ENCODE measurements around the gene CNTFR.

DNA sequence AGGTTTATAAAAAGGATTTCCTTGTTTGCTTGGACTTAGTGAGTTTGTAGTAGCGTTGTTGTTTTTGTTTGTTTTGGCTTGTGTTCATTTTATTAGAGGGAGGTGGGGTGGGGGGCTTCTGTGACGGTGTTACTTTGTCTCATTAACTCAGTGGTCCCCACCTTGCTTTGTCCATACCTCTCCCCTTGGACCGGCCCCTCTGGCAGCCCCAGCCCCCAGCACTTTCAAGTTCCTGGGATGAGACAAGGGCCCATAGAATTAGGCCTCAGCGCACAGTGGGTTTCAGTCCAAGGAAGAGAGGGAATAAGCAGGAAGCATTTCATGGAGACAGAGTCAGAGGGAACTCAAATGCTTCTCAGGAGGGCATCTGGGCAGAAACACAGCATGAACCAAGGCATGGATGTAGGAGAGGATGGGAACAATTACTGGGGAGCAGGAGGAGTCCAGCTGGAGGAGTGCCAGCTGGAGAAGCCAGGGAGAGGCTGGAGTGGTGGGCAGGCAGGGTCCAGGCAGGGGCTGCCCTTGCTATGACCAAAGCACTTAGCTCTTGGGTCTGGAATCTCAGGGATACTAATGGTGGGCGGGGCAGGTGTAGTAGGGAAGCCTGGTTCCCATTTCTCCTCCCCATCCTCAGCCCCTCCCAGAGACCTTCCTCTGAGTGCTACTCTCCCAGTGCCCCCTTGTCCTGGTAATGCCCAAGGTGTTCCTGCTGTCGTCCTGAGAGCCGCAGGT lies 43.3 kb downstream of the CNTFR start:
- TF ChIP-seq PML (IDR thresholded peaks at IDR 0.05; ENCODE audit: low read length) (no peak), MAX (IDR thresholded peaks at IDR 0.05; ENCODE audit: low read depth, low read length) (no peak), POLR2A (IDR thresholded peaks at IDR 0.05; ENCODE audit: low read depth, low read length) (no peak), RCOR1 (conservative IDR thresholded peaks at IDR 0.05; ENCODE audit: low read depth, low read length) (no peak), TAF1 (IDR thresholded peaks at IDR 0.05; ENCODE audit: borderline replicate concordance, low read depth, low read length) (no peak), CTCF (IDR thresholded peaks at IDR 0.05 in 2 of 3, conservative IDR thresholded peaks at IDR 0.05 in 1 of 3; ENCODE audit: control insufficient read depth in 2 of 3, extremely low read depth in 1 of 3, insufficient read depth in 1 of 3, low read depth in 3 of 3, low read length in 3 of 3) (no peak), JUNB (IDR thresholded peaks at IDR 0.05) (no peak), FOXK2 (IDR thresholded peaks at IDR 0.05) (no peak), RELA (IDR thresholded peaks at IDR 0.05; ENCODE audit: borderline replicate concordance, partially characterized antibody) (no peak)
- TF ChIP-seq, protein P1, sequence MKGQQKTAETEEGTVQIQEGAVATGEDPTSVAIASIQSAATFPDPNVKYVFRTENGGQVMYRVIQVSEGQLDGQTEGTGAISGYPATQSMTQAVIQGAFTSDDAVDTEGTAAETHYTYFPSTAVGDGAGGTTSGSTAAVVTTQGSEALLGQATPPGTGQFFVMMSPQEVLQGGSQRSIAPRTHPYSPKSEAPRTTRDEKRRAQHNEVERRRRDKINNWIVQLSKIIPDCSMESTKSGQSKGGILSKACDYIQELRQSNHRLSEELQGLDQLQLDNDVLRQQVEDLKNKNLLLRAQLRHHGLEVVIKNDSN (IDR thresholded peaks at IDR 0.05; ENCODE audit: borderline replicate concordance, extremely low read length, insufficient read depth, low read depth, low read length): no peak
- TF ChIP-seq, protein P2, sequence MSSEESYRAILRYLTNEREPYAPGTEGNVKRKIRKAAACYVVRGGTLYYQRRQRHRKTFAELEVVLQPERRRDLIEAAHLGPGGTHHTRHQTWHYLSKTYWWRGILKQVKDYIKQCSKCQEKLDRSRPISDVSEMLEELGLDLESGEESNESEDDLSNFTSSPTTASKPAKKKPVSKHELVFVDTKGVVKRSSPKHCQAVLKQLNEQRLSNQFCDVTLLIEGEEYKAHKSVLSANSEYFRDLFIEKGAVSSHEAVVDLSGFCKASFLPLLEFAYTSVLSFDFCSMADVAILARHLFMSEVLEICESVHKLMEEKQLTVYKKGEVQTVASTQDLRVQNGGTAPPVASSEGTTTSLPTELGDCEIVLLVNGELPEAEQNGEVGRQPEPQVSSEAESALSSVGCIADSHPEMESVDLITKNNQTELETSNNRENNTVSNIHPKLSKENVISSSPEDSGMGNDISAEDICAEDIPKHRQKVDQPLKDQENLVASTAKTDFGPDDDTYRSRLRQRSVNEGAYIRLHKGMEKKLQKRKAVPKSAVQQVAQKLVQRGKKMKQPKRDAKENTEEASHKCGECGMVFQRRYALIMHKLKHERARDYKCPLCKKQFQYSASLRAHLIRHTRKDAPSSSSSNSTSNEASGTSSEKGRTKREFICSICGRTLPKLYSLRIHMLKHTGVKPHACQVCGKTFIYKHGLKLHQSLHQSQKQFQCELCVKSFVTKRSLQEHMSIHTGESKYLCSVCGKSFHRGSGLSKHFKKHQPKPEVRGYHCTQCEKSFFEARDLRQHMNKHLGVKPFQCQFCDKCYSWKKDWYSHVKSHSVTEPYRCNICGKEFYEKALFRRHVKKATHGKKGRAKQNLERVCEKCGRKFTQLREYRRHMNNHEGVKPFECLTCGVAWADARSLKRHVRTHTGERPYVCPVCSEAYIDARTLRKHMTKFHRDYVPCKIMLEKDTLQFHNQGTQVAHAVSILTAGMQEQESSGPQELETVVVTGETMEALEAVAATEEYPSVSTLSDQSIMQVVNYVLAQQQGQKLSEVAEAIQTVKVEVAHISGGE (CRISPR knock-in tag; IDR thresholded peaks at IDR 0.05): no peak
